GM15510 (cell line): ENCODE data around the gene DNAH9.

ENCODE experiments used
- POLR2A ChIP-seq: IDR thresholded peaks from 3 replicates; pipeline ENCODE4 v1.6.1; 2011; ENCODE audit warnings: borderline replicate concordance; ENCODE audit not compliant: insufficient read length; ENCODE audit errors: extremely low read depth

DNAH9 gene

GRCh38 chr17:11564589-11565380 lies 33.5 kb upstream of the DNAH9 start:
- TF ChIP-seq POLR2A, result no peak

GRCh38 chr17:11565591-11565990 lies 32.7 kb upstream of the DNAH9 start:
- TF ChIP-seq POLR2A, result no peak

GRCh38 chr17:11578998-11579397 lies 19.3 kb upstream of the DNAH9 start:
- TF ChIP-seq POLR2A, result no peak

GRCh38 chr17:11580677-11581076 lies 17.6 kb upstream of the DNAH9 start:
- TF ChIP-seq POLR2A, result no peak

- TF ChIP-seq POLR2A, result no peak
Measured at GRCh38 chr17:11582217-11582616, 16.1 kb upstream of the DNAH9 start.

GRCh38 chr17:11583306-11583992 lies 14.8 kb upstream of the DNAH9 start:
- no peak for TF ChIP-seq POLR2A

- no peak for TF ChIP-seq POLR2A
Measured at GRCh38 chr17:11589716-11590115, 8.6 kb upstream of the DNAH9 start.

- no peak for TF ChIP-seq POLR2A
Measured at GRCh38 chr17:11601661-11602060, 3.4 kb downstream of the DNAH9 start.

- no peak for TF ChIP-seq POLR2A
Measured at GRCh38 chr17:11608396-11608795, 10.1 kb downstream of the DNAH9 start.

GRCh38 chr17:11610999-11611566 lies 12.8 kb downstream of the DNAH9 start:
- TF ChIP-seq POLR2A, result no peak

- TF ChIP-seq POLR2A, result no peak
Measured at GRCh38 chr17:11612956-11613355, 14.7 kb downstream of the DNAH9 start.

GRCh38 chr17:11618861-11619566 lies 20.7 kb downstream of the DNAH9 start:
- no peak for TF ChIP-seq POLR2A

GRCh38 chr17:11622492-11622891 lies 24.2 kb downstream of the DNAH9 start:
- no peak for TF ChIP-seq POLR2A

- no peak for TF ChIP-seq POLR2A
Measured at GRCh38 chr17:11624976-11625375, 26.7 kb downstream of the DNAH9 start.

- no peak for TF ChIP-seq POLR2A
Measured at GRCh38 chr17:11625878-11626277, 27.6 kb downstream of the DNAH9 start.

GRCh38 chr17:11627301-11627940 lies 29.2 kb downstream of the DNAH9 start:
- TF ChIP-seq POLR2A, result no peak

GRCh38 chr17:11628374-11628773 lies 30.1 kb downstream of the DNAH9 start:
- no peak for TF ChIP-seq POLR2A
